HepG2 (cell line): ENCODE measurements around the gene ACBD6. TPM values are rescaled to one million over a fixed set of nuclear protein-coding genes. Genes with fewer than 3 reads are reported as not detected.

Source experiments
- ATAC-seq: fragments of 200-7000 bp; cut with Tn5 transposase; 3 replicates; pipeline ENCODE4 v1.9.1; 2020; ENCODE audit warnings: mild to moderate bottlenecking, moderate library complexity
- BruUV-seq: library from RNA; stranded (reverse); fragments of 400-500 nt; replicated peaks from 2 replicates; lab custom pipeline; 2021; lab: Mats Ljungman, UMichigan
- CTCF ChIA-PET: fragments of 300-600 bp; formaldehyde crosslinking; extraction: SDS; loops from one replicate; lab custom pipeline; 2021; ENCODE audit warnings: low total read pairs, inconsistent platforms, low intra/inter-chr PET ratio; lab: Yijun Ruan, JAX
- POLR2A ChIA-PET: fragments of 350-600 bp; sonication (Branson Sonifier 250); formaldehyde crosslinking; loops from one replicate; lab custom pipeline; 2020; ENCODE audit warnings: antibody characterized with exemption, inconsistent platforms; lab: Yijun Ruan, JAX
- DNase-seq: peaks from one replicate; pipeline ENCODE4 v3.0.0-alpha.2; 2015; ENCODE audit warnings: low spot score
- FAIRE-seq: peaks from 3 replicates; lab custom pipeline; 2011; peaks lifted over from hg19 to GRCh38; lab: Jason Lieb, UNC
- H2AFZ ChIP-seq: one replicate; pipeline ENCODE4 v1.6.1; 2011; ENCODE audit warnings: low read length, inconsistent platforms
- H3K27ac ChIP-seq: fragments of 300-600 bp; 3 replicates; pipeline ENCODE4 v1.8.0; 2011; ENCODE audit warnings: mixed run types, mild to moderate bottlenecking, mixed read lengths, low read length, inconsistent platforms; ENCODE audit not compliant: insufficient read depth; ENCODE audit errors: extremely low read length
- H3K27me3 ChIP-seq, 2 experiments: fragments of 200-600 bp in 1 of 2; 2 replicates in 1 of 2; 3 replicates in 1 of 2; pipeline versions ENCODE4 v1.6.0 to v1.8.0; 2011; ENCODE audit warnings: low read length in 2 of 2, mild to moderate bottlenecking in 2 of 2, moderate library complexity in 2 of 2, inconsistent platforms in 1 of 2; ENCODE audit not compliant: insufficient read depth in 2 of 2, control insufficient read depth in 1 of 2
- H3K36me3 ChIP-seq, 2 experiments: fragments of 200-600 bp in 1 of 2; replicated peaks in 1 of 2; 2 replicates in 1 of 2; 3 replicates in 1 of 2; pipeline versions ENCODE4 v1.5.1 to v1.8.0; 2011; ENCODE audit warnings: low read length in 2 of 2, inconsistent platforms in 1 of 2; ENCODE audit not compliant: insufficient read depth in 2 of 2, control insufficient read depth in 1 of 2
- H3K4me1 ChIP-seq: 2 replicates; pipeline ENCODE4 v1.5.1; 2012; ENCODE audit warnings: low read length, inconsistent platforms; ENCODE audit not compliant: insufficient read depth
- H3K4me2 ChIP-seq: 2 replicates; pipeline ENCODE4 v1.6.0; 2011; ENCODE audit warnings: low read depth, low read length, inconsistent platforms
- H3K4me3 ChIP-seq, 3 experiments: fragments of 200-600 bp in 1 of 3; sonication (generic), shearing (Covaris generic) in 1 of 3; replicated peaks in 1 of 3; 2 replicates each; pipeline ENCODE4 v1.5.1; 2011 to 2016; ENCODE audit warnings: low read length in 3 of 3, inconsistent platforms in 2 of 3, low read depth in 2 of 3, mild to moderate bottlenecking in 2 of 3, control low read depth in 1 of 3, mixed read lengths in 1 of 3; ENCODE audit not compliant: insufficient read depth in 1 of 3
- H3K79me2 ChIP-seq: one replicate; pipeline ENCODE4 v1.6.1; 2011; ENCODE audit warnings: low read length, inconsistent platforms; ENCODE audit not compliant: insufficient read depth
- H3K9ac ChIP-seq: 2 replicates; pipeline ENCODE4 v1.6.0; 2011; ENCODE audit warnings: mild to moderate bottlenecking, low read depth, low read length, inconsistent platforms; ENCODE audit not compliant: insufficient read depth
- H3K9me3 ChIP-seq: 2 replicates; pipeline ENCODE4 v1.5.1; 2012; ENCODE audit warnings: mild to moderate bottlenecking, low read length
- H4K20me1 ChIP-seq: 2 replicates; pipeline ENCODE4 v1.6.0; 2011; ENCODE audit warnings: inconsistent platforms, mild to moderate bottlenecking, low read length, moderate library complexity; ENCODE audit not compliant: insufficient read depth
- ADNP ChIP-seq: sonication (generic); formaldehyde crosslinking; IDR thresholded peaks from 2 replicates; pipeline ENCODE4 v1.4.0; 2020; ENCODE audit warnings: missing genetic modification reagents
- CAMTA2 ChIP-seq: sonication (generic); formaldehyde crosslinking; IDR thresholded peaks from 2 replicates; pipeline ENCODE4 v1.4.0; 2020; ENCODE audit warnings: mild to moderate bottlenecking, missing genetic modification reagents, borderline replicate concordance
- NR2F2 ChIP-seq: IDR thresholded peaks from 2 replicates; pipeline ENCODE4 v1.6.1; 2012; ENCODE audit warnings: low read depth, inconsistent platforms, borderline replicate concordance
- SIX1 ChIP-seq: sonication (generic); formaldehyde crosslinking; IDR thresholded peaks from 2 replicates; pipeline ENCODE4 v1.4.0; 2020; ENCODE audit warnings: missing genetic modification reagents, borderline replicate concordance
- ZMAT3 ChIP-seq: sonication (generic); formaldehyde crosslinking; conservative IDR thresholded peaks from 2 replicates; pipeline ENCODE4 v1.7.0; 2021; ENCODE audit warnings: missing genetic modification reagents
- ZNF160 ChIP-seq: sonication (generic); formaldehyde crosslinking; IDR thresholded peaks from 2 replicates; pipeline ENCODE4 v1.8.0; 2022; ENCODE audit warnings: mild to moderate bottlenecking, inconsistent platforms, missing genetic modification reagents
- ZNF546 ChIP-seq: sonication (generic); formaldehyde crosslinking; conservative IDR thresholded peaks from 2 replicates; pipeline ENCODE4 v1.8.1; 2023; ENCODE audit warnings: mild to moderate bottlenecking, missing genetic modification reagents
- ZNF724P ChIP-seq: sonication (generic); formaldehyde crosslinking; IDR thresholded peaks from 2 replicates; pipeline ENCODE4 v1.8.0; 2022; ENCODE audit warnings: missing genetic modification reagents, borderline replicate concordance
- ZNF737 ChIP-seq: sonication (generic); formaldehyde crosslinking; IDR thresholded peaks from 2 replicates; pipeline ENCODE4 v1.5.0; 2020; ENCODE audit warnings: missing genetic modification reagents, mild to moderate bottlenecking, borderline replicate concordance
- WGBS: methylation state at CpG from one replicate; pipeline ENCODE4 v1.1.6; 2017; ENCODE audit warnings: low lambda C conversion rate; 5-methylcytosine and 5-hydroxymethylcytosine counted together
- in situ Hi-C: cut with HindIII; loops from 2 replicates; pipeline ENCODE4 v1.10.0; 2017; ENCODE audit warnings: low pct_unique_long_range_greater_than_20kb; ENCODE audit not compliant: extremely low pct_ligation_motif_present
- intact Hi-C: fragments of 100-400 bp; cut with micrococcal nuclease; formaldehyde crosslinking; loops from one replicate; pipeline ENCODE4 v1.10.0; 2022; ENCODE audit not compliant: unreplicated experiment
- polyA plus RNA-seq, 8 experiments: library from polyadenylated mRNA; depleted of rRNA in 3 of 8; stranded (reverse) in 7 of 8; unstranded in 1 of 8; fragments of >200 nt; fragmentation: Illumina TruSeq in 4 of 8; extraction: Trizol in 4 of 8; gene quantifications; 2 replicates each; pipeline versions ENCODE4 v1.2.1 to v1.2.3, GENCODE V29; 2011 to 2016; ENCODE audit warnings: low read depth in 4 of 8, missing spikeins in 1 of 8, mixed read lengths in 1 of 8; ENCODE audit not compliant: insufficient read depth in 1 of 8
- total RNA-seq, 5 experiments: library from RNA; depleted of rRNA; stranded (reverse); fragments of >200 nt; fragmentation: Illumina TruSeq; extraction: Trizol; gene quantifications; 2 replicates each; pipeline ENCODE4 v1.2.3, GENCODE V29; 2016; ENCODE audit warnings: low read depth in 1 of 5
- TF ChIP-seq, protein P1 (sequence below): sonication (generic); formaldehyde crosslinking; IDR thresholded peaks from 2 replicates; pipeline ENCODE4 v1.5.0; 2020; ENCODE audit warnings: mild to moderate bottlenecking, missing genetic modification reagents
- TF ChIP-seq, protein P2 (sequence below): sonication (generic); formaldehyde crosslinking; IDR thresholded peaks from 2 replicates; pipeline ENCODE4 v1.4.0; 2020; ENCODE audit warnings: missing genetic modification reagents, borderline replicate concordance
- TF ChIP-seq, protein P3 (sequence below): sonication (generic); formaldehyde crosslinking; conservative IDR thresholded peaks from 2 replicates; pipeline ENCODE4 v1.8.1; 2023; ENCODE audit warnings: missing genetic modification reagents

Gene ACBD6
- total and polyA plus RNA-seq, 2 of the 13 experiments (the other 11 are each of a cell fraction or from before 2014, with no cell fraction given) = 33.5 to 47.2 TPM

DNA sequence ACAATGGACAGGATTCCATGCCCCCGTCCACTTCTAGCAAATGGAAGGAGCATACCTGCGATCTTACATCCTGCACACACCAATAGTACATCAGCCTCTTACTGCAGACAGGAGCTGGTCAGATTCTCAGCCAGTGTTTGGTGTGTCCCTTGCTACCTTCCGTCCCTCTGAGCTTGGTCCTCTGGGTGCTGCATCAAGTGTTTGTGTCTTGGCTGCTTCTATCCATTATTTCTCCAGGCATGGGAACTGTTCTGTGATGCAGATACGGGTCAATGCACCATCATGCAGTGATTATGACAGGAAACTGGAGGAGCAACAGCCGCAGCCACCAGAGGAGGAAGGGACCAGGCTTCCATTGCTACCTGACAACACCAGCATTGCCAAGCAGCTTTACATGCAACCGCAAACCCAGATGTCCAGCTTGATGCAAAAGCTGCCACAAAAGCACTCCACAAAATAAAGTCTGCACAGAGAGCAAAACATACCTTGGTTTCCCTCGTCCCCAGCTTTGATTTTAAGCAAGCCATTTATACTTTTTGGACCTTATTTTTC lies 34.5 kb upstream of the ACBD6 start:
- intact Hi-C loops (no loop called here), in situ Hi-C loops (no loop called here)
- Histone ChIP-seq H3K4me1 (0 out of 2 replicates have a peak, but pooled peaks cover 13% of the 10 kb centered on the region), H2AFZ (no peak overlapping the region), H3K9ac (no peak overlapping the region), H3K27me3 (peaks cover 2 to 4% of the 10 kb centered on the region in 2 experiments; a peak in 3 of 5 replicates), H3K4me3 (no peak overlapping the region), H3K36me3 (no peaks in the 10 kb centered on the region), H3K27ac (no peak overlapping the region), H3K9me3 (no peaks in the 10 kb centered on the region), H3K79me2 (no peaks in the 10 kb centered on the region), H3K4me2 (no peak overlapping the region; the same call in 1 of the 2 replicates), H4K20me1 (no peaks in the 10 kb centered on the region)
- WGBS = 16% methylated on average over 6 of the region's 7 CpGs
- DNase-seq (no peak), FAIRE-seq (no peak), ATAC-seq (no peak)
- BruUV-seq = no TSS peak
- ChIA-PET CTCF (no interaction called here), POLR2A (interaction anchor here (1.0 kb wide), 1 partner anchor 48 kb away, joined by 3 read pairs; no protein-coding TSS in a partner anchor)
- no peak for TF ChIP-seq SIX1
- TF ChIP-seq, protein P1, sequence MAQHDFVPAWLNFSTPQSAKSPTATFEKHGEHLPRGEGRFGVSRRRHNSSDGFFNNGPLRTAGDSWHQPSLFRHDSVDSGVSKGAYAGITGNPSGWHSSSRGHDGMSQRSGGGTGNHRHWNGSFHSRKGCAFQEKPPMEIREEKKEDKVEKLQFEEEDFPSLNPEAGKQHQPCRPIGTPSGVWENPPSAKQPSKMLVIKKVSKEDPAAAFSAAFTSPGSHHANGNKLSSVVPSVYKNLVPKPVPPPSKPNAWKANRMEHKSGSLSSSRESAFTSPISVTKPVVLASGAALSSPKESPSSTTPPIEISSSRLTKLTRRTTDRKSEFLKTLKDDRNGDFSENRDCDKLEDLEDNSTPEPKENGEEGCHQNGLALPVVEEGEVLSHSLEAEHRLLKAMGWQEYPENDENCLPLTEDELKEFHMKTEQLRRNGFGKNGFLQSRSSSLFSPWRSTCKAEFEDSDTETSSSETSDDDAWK (CRISPR knock-in tag) = no peak

DNA sequence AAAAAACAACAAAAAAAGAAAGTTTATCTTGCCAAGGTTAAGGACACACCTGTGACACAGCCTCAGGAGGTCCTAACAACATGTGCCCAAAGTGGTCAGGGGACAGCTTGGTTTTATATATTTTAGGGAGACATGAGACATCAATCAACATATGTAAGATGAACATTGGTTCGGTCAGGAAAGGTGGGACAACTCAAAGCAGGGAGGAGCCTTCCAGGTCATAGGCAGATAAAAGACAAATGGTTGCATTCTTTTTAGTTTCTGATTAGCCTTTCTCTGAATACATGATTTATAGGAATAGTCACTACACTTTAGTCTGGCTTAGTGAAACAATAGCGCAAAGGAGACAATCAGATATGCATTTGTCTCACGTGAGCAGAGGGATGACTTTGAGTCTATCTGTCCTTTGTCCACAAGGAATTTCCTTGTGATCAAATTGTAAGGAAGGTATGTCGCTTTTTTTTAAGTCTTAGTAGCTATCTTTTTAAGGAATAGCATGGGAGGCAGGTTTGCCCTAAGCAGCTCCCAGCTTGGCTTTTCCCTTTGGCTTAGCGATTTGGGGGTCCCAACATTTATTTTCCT lies 33.1 kb upstream of the ACBD6 start:
- intact Hi-C loops (no loop called here), in situ Hi-C loops (no loop called here)
- Histone ChIP-seq H3K27ac (no peak overlapping the region), H3K4me3 (no peak overlapping the region), H3K9me3 (no peaks in the 10 kb centered on the region), H3K36me3 (no peaks in the 10 kb centered on the region), H3K4me2 (no peak overlapping the region), H3K27me3 (peaks cover 2 to 4% of the 10 kb centered on the region in 2 experiments; a peak in 3 of 5 replicates), H4K20me1 (no peaks in the 10 kb centered on the region), H3K79me2 (no peaks in the 10 kb centered on the region), H3K9ac (no peak overlapping the region), H3K4me1 (peaks cover 16% of the 10 kb centered on the region; the same call in 1 of the 2 replicates), H2AFZ (no peak overlapping the region)
- no TSS peak for BruUV-seq
- WGBS = 54% methylated on average over 5 of the region's 5 CpGs
- no peak for DNase-seq
- CTCF ChIA-PET = no interaction called here
- no peak for FAIRE-seq
- no peak for ATAC-seq
- POLR2A ChIA-PET = no interaction called here
- TF ChIP-seq CAMTA2 (CRISPR knock-in tag) = no peak
- TF ChIP-seq ZMAT3 = no peak
- TF ChIP-seq, protein P2, sequence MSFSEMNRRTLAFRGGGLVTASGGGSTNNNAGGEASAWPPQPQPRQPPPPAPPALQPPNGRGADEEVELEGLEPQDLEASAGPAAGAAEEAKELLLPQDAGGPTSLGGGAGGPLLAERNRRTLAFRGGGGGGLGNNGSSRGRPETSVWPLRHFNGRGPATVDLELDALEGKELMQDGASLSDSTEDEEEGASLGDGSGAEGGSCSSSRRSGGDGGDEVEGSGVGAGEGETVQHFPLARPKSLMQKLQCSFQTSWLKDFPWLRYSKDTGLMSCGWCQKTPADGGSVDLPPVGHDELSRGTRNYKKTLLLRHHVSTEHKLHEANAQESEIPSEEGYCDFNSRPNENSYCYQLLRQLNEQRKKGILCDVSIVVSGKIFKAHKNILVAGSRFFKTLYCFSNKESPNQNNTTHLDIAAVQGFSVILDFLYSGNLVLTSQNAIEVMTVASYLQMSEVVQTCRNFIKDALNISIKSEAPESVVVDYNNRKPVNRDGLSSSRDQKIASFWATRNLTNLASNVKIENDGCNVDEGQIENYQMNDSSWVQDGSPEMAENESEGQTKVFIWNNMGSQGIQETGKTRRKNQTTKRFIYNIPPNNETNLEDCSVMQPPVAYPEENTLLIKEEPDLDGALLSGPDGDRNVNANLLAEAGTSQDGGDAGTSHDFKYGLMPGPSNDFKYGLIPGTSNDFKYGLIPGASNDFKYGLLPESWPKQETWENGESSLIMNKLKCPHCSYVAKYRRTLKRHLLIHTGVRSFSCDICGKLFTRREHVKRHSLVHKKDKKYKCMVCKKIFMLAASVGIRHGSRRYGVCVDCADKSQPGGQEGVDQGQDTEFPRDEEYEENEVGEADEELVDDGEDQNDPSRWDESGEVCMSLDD = no peak
- no peak for TF ChIP-seq ZNF737
- no peak for TF ChIP-seq ZNF546 (CRISPR knock-in tag)
- TF ChIP-seq ADNP (CRISPR knock-in tag) = no peak
- TF ChIP-seq ZNF724P (CRISPR knock-in tag) = no peak
- TF ChIP-seq ZNF160 (CRISPR knock-in tag) = no peak
- TF ChIP-seq NR2F2 = no peak
- TF ChIP-seq, protein P3, sequence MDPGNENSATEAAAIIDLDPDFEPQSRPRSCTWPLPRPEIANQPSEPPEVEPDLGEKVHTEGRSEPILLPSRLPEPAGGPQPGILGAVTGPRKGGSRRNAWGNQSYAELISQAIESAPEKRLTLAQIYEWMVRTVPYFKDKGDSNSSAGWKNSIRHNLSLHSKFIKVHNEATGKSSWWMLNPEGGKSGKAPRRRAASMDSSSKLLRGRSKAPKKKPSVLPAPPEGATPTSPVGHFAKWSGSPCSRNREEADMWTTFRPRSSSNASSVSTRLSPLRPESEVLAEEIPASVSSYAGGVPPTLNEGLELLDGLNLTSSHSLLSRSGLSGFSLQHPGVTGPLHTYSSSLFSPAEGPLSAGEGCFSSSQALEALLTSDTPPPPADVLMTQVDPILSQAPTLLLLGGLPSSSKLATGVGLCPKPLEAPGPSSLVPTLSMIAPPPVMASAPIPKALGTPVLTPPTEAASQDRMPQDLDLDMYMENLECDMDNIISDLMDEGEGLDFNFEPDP (CRISPR knock-in tag) = no peak
